PC-3 (cell line): ENCODE data around the gene ZDHHC22. TPM values are rescaled to one million over a fixed set of nuclear protein-coding genes. Genes with fewer than 3 reads are reported as not detected.

Experiments
- ATAC-seq: fragments of 200-7000 bp; cut with Tn5 transposase; 2 replicates; pipeline ENCODE4 v1.9.1; 2020; ENCODE audit warnings: mild to moderate bottlenecking, moderate library complexity
- BruUV-seq: library from RNA; stranded (reverse); fragments of 400-500 nt; replicated peaks from 2 replicates; lab custom pipeline; 2021; lab: Mats Ljungman, UMichigan
- CTCF ChIA-PET: fragments of 300-600 bp; sonication (Branson Sonifier 250); formaldehyde crosslinking; loops from one replicate; lab custom pipeline; 2022; ENCODE audit warnings: antibody characterized with exemption; lab: Charles Lee
- POLR2A ChIA-PET: fragments of 300-600 bp; sonication (Branson Sonifier 250); formaldehyde crosslinking; loops from one replicate; lab custom pipeline; 2022; ENCODE audit warnings: antibody characterized with exemption; ENCODE audit not compliant: unreplicated experiment; lab: Charles Lee
- DNase-seq: peaks from one replicate; pipeline ENCODE4 v3.0.0-alpha.2; 2015
- H2AFZ ChIP-seq: fragments of 300-600 bp; sonication (generic); 2 replicates; pipeline ENCODE4 v1.6.0; 2016; ENCODE audit warnings: antibody characterized with exemption, low read length
- H3F3A ChIP-seq: fragments of 300-600 bp; sonication (generic); one replicate; pipeline ENCODE4 v1.6.0; 2017; ENCODE audit warnings: antibody characterized with exemption, low read length, control low read depth, mild to moderate bottlenecking; ENCODE audit not compliant: unreplicated experiment
- H3K27ac ChIP-seq: fragments of 300-600 bp; sonication (generic); 2 replicates; pipeline ENCODE4 v1.5.1; 2016; ENCODE audit warnings: mild to moderate bottlenecking, low read length
- H3K27me3 ChIP-seq: fragments of 300-600 bp; sonication (generic); 2 replicates; pipeline ENCODE4 v1.6.1; 2016; ENCODE audit warnings: low read length, mixed read lengths
- H3K36me3 ChIP-seq: fragments of 300-600 bp; sonication (generic); 2 replicates; pipeline ENCODE4 v1.6.1; 2016; ENCODE audit warnings: low read depth, mixed run types, low read length, mixed read lengths
- H3K4me1 ChIP-seq: fragments of 300-600 bp; sonication (generic); 2 replicates; pipeline ENCODE4 v1.5.1; 2016; ENCODE audit warnings: low read length; ENCODE audit not compliant: insufficient read depth
- H3K4me2 ChIP-seq: fragments of 300-600 bp; sonication (generic); 2 replicates; pipeline ENCODE4 v1.6.0; 2016; ENCODE audit warnings: low read length
- H3K4me3 ChIP-seq: fragments of 300-600 bp; sonication (generic); 2 replicates; pipeline ENCODE4 v1.5.1; 2016; ENCODE audit warnings: mild to moderate bottlenecking, low read length, mixed read lengths
- H3K79me2 ChIP-seq: fragments of 300-600 bp; sonication (generic); 2 replicates; pipeline ENCODE4 v1.6.1; 2017; ENCODE audit warnings: low read length, mixed read lengths
- H3K9ac ChIP-seq: fragments of 300-600 bp; sonication (generic); 2 replicates; pipeline ENCODE4 v1.6.0; 2016; ENCODE audit warnings: mild to moderate bottlenecking, low read length
- H3K9me2 ChIP-seq: fragments of 300-600 bp; sonication (generic); replicated peaks from 2 replicates; pipeline ENCODE4 v1.6.1; 2016; ENCODE audit warnings: mixed run types, low read length, mixed read lengths
- H3K9me3 ChIP-seq: fragments of 300-600 bp; sonication (generic); 2 replicates; pipeline ENCODE4 v1.6.1; 2016; ENCODE audit warnings: low read length, mixed read lengths
- H4K20me1 ChIP-seq: fragments of 300-600 bp; sonication (generic); 2 replicates; pipeline ENCODE4 v1.6.1; 2016; ENCODE audit warnings: low read length, mixed read lengths
- EZH2 ChIP-seq: fragments of 300-600 bp; sonication (generic); IDR thresholded peaks from one replicate; pipeline ENCODE4 v1.6.1; 2017; ENCODE audit warnings: antibody characterized with exemption, mild to moderate bottlenecking, low read length; ENCODE audit not compliant: unreplicated experiment
- EZH2phosphoT487 ChIP-seq: fragments of 300-600 bp; sonication (generic); IDR thresholded peaks from 2 replicates; pipeline ENCODE4 v1.6.1; 2018; ENCODE audit warnings: mild to moderate bottlenecking, antibody characterized with exemption, low read length, borderline replicate concordance
- intact Hi-C: fragments of 100-400 bp; cut with micrococcal nuclease; formaldehyde crosslinking; loops from 2 replicates; pipeline ENCODE4 v1.9.0; 2023
- total RNA-seq: library from RNA; depleted of rRNA; stranded (reverse); fragments of >200 nt; gene quantifications from 2 replicates; pipeline ENCODE4 v1.2.3, GENCODE V29; 2014
- TF ChIP-seq, protein P1 (sequence below): fragments of 300-600 bp; sonication (generic); conservative IDR thresholded peaks from 2 replicates; pipeline ENCODE4 v1.5.1; 2017; ENCODE audit warnings: antibody characterized with exemption, low read depth, mild to moderate bottlenecking, low read length

ZDHHC22 gene
- total RNA-seq, 1 experiment from 2014 or later, result 0.15 TPM

DNA sequence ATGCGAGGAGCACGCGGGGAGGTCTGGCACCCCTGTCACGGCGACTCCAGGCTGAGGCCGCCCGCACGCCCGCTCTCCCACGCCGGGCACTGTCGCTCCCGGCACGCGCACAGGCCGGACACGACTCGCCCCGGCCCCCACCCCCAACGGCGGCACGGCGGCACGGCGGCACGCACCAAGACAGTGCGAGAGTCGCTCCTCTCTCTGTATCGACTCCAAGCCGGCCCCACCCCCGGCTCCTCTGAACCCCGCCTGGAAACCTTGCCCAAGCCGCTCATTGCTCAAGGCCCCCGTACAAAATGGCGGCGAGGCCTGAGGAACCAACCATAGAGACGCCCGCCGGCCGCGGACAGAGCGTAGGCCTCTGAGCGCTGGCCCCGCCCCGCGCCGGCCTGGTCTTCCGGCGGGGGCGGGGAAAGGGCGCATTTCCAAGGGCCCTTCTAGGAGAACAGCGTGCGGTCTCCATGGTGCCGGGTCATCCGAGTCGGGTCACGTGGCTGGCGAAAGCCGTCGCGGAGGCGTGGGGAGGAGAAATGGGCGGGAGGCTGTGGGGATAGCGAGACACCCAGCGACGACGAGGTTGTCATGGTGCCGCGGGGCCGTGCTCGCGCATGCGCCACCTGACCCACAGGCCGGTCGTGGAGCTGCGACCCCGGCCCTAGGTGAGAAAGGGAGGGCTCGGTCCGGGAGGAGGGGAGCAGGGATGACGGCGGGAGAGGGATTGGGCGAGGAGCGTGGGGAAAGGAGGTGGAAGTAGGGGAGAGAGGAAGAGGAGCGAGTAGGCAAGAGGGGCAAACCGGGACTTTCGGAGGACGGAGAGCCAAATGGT is 43.7 kb downstream of the ZDHHC22 start, which contains the start of gene CIPC:
TSS of gene CIPC (plus strand) at position 559 of the 829 bp plus-strand sequence. CDS start 7,451 bp downstream, outside the sequence.
- DNase-seq (peak; percentile 100), ATAC-seq (peak; percentile 87)
- Histone ChIP-seq H3K4me1 (peaks cover 27% of the 10 kb centered on the region), H3K79me2 (peaks cover 63% of the 10 kb centered on the region), H3K27me3 (no peaks in the 10 kb centered on the region), H3K27ac (peak within 1 kb of the TSS; percentile 86), H3K4me2 (peak within 1 kb of the TSS; percentile 94), H3F3A (no peaks in the 10 kb centered on the region), H4K20me1 (no peaks in the 10 kb centered on the region), H3K9ac (peak within 1 kb of the TSS; percentile 86), H3K4me3 (peak within 1 kb of the TSS; percentile 88), H3K36me3 (no peaks in the 10 kb centered on the region), H2AFZ (peak within 1 kb of the TSS; percentile 98), H3K9me3 (no peaks in the 10 kb centered on the region), H3K9me2 (no peaks in the 10 kb centered on the region)
- intact Hi-C loops, result loop anchor here (2.0 kb wide), 3 partner anchors 25 to 223 kb away; partner anchors contain the start of genes GSTZ1 and POMT2
- ChIA-PET POLR2A (interaction anchor here (0.6 to 0.7 kb wide), 2 partner anchors 29 to 69 kb away, joined by 3 to 21 read pairs; no protein-coding TSS in a partner anchor), CTCF (interaction anchor here (0.6 kb wide), 1 partner anchor 185 kb away, joined by 3 read pairs; no protein-coding TSS in a partner anchor)
- no TSS peak for BruUV-seq
- no peak for TF ChIP-seq EZH2
- TF ChIP-seq, protein P1, sequence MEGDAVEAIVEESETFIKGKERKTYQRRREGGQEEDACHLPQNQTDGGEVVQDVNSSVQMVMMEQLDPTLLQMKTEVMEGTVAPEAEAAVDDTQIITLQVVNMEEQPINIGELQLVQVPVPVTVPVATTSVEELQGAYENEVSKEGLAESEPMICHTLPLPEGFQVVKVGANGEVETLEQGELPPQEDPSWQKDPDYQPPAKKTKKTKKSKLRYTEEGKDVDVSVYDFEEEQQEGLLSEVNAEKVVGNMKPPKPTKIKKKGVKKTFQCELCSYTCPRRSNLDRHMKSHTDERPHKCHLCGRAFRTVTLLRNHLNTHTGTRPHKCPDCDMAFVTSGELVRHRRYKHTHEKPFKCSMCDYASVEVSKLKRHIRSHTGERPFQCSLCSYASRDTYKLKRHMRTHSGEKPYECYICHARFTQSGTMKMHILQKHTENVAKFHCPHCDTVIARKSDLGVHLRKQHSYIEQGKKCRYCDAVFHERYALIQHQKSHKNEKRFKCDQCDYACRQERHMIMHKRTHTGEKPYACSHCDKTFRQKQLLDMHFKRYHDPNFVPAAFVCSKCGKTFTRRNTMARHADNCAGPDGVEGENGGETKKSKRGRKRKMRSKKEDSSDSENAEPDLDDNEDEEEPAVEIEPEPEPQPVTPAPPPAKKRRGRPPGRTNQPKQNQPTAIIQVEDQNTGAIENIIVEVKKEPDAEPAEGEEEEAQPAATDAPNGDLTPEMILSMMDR, result no peak
- TF ChIP-seq EZH2phosphoT487, result peak; percentile 91

DNA sequence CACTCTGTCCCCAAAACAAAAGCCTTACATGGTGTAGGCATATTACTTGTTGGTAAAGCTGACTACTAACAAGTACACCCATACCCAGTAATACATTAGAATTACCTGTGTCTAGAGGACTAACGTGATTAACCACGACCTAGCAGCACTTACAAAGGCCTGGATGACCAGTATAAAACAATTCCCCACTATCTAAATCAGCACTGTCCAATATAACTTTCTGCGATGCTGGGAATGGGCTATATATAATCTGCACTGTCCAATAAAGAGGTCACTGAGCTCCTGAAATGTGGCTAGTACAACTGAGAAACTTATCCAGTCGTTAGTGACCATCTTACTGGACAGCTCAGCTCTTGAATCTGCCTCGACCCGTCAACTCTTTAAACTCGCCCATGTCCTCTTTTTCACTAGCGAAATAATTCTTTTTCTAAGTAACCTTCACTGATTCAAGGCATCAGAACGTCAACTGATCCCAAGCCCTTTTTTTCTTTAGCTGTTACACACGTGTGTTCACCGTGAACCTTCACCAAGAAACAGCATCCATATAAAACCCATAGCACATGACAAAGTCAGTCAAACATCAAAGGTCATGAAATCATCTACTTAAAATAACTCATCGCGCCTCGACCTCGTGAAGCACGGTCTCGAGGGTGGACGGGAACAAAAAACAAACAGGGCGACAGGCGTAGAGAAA is 44.4 kb downstream of the ZDHHC22 start:
- no peak for TF ChIP-seq EZH2phosphoT487
- TF ChIP-seq, protein P1, result no peak
- TF ChIP-seq EZH2, result no peak
- Histone ChIP-seq H3F3A (no peaks in the 10 kb centered on the region), H3K27me3 (no peaks in the 10 kb centered on the region), H3K36me3 (no peaks in the 10 kb centered on the region), H3K9ac (peak overlapping the region; percentile 86), H3K9me2 (no peaks in the 10 kb centered on the region), H3K9me3 (no peaks in the 10 kb centered on the region), H3K4me2 (peak overlapping the region; percentile 76), H4K20me1 (no peaks in the 10 kb centered on the region), H2AFZ (peak overlapping the region; percentile 43), H3K27ac (peak overlapping the region; percentile 86), H3K4me3 (peak overlapping the region; percentile 88), H3K4me1 (peaks cover 27% of the 10 kb centered on the region), H3K79me2 (peaks cover 55% of the 10 kb centered on the region)
- TSS peak; percentile 87 for BruUV-seq
- DNase-seq, result peak; percentile 57
- intact Hi-C loops, result no loop called here
- ATAC-seq, result peak; percentile 1
- CTCF ChIA-PET, result interaction anchor here (0.6 to 1.2 kb wide), 2 partner anchors 184 to 221 kb away, joined by 3 to 5 read pairs; no protein-coding TSS in a partner anchor
- POLR2A ChIA-PET, result no interaction called here
